Prostate gland (tissue), 2 donors: Measurements from ENCODE around the gene BMP7.

Experiments
- CTCF ChIP-seq, 4 experiments: fragments of 200-600 bp in 2 of 4; fragments of 450-650 bp in 2 of 4; sonication (generic) in 2 of 4; IDR thresholded peaks; 1 replicate in 3 of 4; 2 replicates in 1 of 4; pipeline ENCODE4 v1.5.1; 2016 to 2019; ENCODE audit warnings: antibody characterized with exemption in 4 of 4, mild to moderate bottlenecking in 2 of 4, moderate library complexity in 2 of 4
- POLR2A ChIP-seq: fragments of 450-650 bp; IDR thresholded peaks from one replicate; pipeline ENCODE4 v1.6.1; 2016; ENCODE audit warnings: antibody characterized with exemption, mild to moderate bottlenecking
- POLR2AphosphoS5 ChIP-seq: sonication (generic); formaldehyde crosslinking; IDR thresholded peaks from one replicate; pipeline ENCODE4 v1.6.1; 2017; ENCODE audit warnings: antibody characterized with exemption

- TF ChIP-seq CTCF (IDR thresholded peaks at IDR 0.05): no peak
- no peak for TF ChIP-seq POLR2AphosphoS5
- no peak for TF ChIP-seq POLR2A
Measured at GRCh38 chr20:57148263-57148662, 118.2 kb downstream of the BMP7 start.
